HG02763 (cell line): ENCODE measurements around the gene MIER3.

Experiments used
- ATAC-seq: cut with Tn5 transposase; IDR thresholded peaks from one replicate; pipeline ENCODE4 v1.9.1; 2021; ENCODE audit warnings: mild to moderate bottlenecking, moderate library complexity; ENCODE audit not compliant: unreplicated experiment

The MIER3 gene

DNA sequence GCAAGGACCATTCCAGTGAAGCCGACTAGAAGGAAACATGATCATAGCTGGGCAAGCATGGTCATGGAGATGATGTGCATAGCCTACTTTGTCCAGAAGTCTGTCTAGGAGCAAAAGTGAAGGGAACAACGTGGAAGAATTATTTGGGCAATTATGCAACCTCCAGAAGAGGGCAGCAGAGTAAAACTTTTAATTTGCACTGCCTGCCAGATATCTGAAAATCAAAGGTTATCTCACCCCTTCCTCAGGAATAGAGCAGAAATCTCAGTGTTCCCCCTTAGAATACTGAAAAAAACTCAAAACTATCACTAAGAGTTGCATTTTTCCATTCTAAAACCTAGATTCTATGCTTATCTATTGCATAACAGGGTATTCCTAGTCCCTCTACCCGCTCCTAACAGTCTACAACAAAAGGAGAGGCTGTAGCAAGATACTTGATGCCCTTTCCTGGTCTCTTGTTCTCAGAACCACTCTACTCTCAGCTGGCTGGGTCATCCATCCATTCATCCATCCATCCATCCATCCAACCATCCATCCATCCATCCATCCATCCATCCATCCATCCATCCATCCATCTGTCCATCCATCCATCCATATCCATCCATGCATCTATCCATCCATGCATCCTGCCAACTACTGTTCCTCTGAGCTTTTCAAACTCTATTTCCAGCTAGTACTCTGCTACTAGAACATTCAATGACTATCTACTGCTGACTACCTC is 50.9 kb downstream of the MIER3 start:
- peak; percentile 42 for ATAC-seq

DNA sequence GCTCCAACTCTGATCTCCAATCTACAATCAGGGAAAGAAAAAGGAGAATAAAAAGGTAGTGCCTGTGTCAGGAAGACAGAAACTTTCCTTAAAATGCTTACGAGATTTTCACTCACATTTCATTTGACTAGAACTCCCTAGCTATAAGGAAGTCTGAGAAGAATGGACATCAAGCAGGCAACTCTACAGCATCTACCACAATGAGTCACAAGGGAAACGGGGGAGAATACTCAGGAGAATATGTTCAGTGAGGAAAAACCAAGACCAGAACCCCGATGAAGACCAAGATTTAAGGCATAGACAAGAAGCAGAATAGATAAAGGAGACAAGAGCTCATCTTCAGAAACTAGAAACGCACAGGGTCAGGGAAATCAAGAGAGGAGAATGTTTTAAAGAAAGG is 51.5 kb downstream of the MIER3 start:
- no peak for ATAC-seq

DNA sequence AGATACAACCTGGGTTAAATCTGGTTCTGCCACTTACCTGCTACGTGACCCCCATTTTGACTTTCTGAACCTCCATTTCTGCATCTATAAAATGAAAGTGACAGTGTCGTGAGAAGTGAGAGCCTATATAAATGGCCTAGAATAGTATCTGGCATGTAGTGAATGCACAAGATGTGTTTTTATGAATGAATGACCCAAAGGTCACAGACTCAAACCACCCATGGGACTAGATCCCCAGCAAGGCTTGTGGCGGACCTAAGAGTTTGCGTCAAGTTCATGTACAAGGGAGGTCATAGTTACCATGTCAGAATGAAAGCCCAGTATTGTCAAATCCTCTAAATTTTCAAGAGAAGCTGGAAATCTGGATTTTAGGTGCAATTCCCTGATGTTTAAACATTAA is 53.7 kb downstream of the MIER3 start:
- ATAC-seq: no peak

DNA sequence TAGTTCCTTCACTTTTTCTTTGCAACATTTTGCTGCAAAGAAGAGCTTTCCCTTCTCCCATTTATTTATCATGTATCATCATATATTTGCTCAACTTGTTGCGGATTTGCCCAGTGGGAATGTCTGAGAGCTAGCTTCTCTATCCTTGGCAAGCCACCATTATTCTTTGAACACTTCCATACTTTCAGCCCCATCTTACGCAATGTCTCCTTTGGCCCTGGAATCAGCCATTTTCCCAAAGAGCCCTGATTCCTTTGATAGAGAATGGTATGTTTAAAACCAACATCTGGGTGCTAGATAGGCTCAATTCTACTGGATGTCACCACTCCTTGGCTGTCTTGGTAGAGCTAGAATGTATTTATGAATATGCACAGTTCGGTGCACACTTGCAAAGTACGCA is 55.2 kb downstream of the MIER3 start:
- no peak for ATAC-seq

DNA sequence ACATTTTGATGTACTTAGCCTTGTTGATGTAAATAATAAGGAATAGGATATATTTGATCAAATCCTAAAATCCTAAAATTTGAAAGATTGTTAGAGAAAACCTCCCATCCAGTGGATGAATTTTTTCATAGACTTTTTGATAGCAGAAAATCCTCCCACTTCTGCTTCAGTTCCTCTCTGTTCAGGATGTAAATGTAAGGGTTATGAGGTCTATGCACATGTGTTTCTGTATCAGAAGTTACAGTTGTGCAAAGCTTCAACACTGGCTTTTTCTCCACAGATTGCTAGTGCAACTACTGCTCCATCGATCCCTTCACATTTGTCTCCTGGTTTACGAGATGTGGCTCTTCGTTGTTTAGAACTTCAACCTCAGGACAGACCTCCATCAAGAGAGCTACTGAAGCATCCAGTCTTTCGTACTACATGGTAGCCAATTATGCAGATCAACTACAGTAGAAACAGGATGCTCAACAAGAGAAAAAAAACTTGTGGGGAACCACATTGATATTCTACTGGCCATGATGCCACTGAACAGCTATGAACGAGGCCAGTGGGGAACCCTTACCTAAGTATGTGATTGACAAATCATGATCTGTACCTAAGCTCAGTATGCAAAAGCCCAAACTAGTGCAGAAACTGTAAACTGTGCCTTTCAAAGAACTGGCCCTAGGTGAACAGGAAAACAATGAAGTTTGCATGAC is 58.5 kb downstream of the MIER3 start:
- ATAC-seq: no peak

DNA sequence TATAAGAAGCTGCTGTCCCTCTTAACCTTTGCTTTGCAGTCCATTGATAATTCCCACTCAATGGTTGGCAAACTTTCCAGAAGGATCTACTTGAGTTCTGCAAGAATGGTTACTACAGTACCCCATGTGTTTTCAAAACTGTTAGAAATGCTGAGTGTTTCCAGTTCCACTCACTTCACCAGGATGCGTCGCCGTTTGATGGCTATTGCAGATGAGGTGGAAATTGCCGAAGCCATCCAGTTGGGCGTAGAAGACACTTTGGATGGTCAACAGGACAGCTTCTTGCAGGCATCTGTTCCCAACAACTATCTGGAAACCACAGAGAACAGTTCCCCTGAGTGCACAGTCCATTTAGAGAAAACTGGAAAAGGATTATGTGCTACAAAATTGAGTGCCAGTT is 70.4 kb downstream of the MIER3 start:
- ATAC-seq: no peak

DNA sequence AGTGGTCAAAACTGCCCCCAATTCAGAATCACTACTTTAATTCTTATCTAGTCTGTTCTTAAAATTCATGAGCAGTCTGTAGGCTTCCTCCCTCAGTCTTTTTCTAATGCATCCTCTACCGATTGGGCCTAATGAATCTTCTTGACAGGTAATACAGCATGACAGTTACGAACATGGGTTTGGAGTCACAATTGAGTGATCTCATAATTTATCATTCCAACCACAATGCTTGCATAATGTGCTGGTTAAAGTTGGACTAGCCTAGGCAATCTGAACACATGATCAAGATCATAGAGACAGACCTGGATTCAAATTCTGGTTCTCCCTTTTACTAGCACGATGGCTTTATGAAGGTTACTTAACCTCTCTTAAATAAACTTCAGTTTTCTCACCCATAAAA is 75.6 kb downstream of the MIER3 start:
- no peak for ATAC-seq

DNA sequence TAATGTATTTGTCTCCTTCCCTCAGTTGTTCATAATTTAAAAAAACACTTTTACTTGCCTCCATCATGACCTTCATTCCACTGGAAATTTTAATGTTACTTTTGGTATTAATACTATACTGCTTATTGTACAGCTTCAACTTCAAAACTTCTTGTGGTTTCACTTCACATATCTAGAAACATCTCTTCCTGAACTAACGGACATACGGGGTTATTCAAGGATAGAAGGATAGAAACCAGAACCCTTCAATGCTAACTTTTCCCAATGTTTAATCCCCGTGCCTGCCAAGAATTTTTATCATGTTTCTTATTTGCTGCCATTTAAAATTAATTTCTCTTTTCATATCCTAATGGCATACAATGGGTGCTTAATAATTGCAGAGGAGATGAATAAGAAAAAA is 78.9 kb downstream of the MIER3 start:
- no peak for ATAC-seq

DNA sequence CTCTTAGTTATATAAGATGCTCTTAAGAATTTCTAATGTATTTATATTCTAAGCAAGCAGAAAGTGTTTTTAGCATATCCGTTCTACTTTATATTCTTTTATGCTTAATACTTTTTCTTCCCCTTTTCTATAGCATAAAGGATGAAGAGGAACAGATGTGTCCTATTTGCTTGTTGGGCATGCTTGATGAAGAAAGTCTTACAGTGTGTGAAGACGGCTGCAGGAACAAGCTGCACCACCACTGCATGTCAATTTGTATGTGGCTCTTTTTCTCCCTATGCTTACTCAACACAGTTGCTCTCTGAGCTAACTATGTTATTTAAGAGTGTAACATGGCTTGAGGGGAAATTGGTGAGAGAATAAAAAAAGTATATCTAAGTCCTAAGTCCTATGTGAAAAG is 80.1 kb downstream of the MIER3 start:
- ATAC-seq: no peak
